ENCODE measurements around the gene MAD1L1.
"Not testable (repeated sequence)": the region's sequence is repeated elsewhere in the genome, so short reads cannot be mapped to it uniquely, and the experiment has no call there.

MAD1L1 gene

DNA sequence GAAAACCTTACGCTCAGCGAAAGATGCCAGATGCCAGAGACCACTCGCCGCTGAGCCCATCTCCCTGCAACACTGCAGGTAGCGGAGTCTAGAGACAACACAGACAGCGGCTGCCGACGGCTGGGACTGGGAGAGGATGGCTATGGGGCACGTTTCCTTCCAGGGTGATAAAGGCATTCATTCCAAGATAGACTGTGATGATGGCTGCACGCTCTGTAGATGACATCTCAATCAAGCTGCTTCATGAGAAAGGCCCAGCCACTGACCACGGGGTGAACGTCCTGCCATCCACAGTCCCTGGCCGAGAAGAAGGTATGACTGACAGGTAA, 394.2 kb downstream of the MAD1L1 start:
- not testable (repeated sequence) for H3K36me3 ChIP-seq (ENCODE audit: insufficient read depth, low read length); H3K9ac ChIP-seq (ENCODE audit: low read depth, low read length); H3K27ac ChIP-seq (ENCODE audit: low read depth, low read length); H3K9me3 ChIP-seq (ENCODE audit: insufficient read depth, low read depth, low read length); H3K4me1 ChIP-seq (ENCODE audit: insufficient read depth, low read length); H3K4me3 ChIP-seq (ENCODE audit: low read length); H3K27me3 ChIP-seq (ENCODE audit: insufficient read depth, low read length)
- 92% methylated on average over 13 of the region's 13 CpGs for WGBS

DNA sequence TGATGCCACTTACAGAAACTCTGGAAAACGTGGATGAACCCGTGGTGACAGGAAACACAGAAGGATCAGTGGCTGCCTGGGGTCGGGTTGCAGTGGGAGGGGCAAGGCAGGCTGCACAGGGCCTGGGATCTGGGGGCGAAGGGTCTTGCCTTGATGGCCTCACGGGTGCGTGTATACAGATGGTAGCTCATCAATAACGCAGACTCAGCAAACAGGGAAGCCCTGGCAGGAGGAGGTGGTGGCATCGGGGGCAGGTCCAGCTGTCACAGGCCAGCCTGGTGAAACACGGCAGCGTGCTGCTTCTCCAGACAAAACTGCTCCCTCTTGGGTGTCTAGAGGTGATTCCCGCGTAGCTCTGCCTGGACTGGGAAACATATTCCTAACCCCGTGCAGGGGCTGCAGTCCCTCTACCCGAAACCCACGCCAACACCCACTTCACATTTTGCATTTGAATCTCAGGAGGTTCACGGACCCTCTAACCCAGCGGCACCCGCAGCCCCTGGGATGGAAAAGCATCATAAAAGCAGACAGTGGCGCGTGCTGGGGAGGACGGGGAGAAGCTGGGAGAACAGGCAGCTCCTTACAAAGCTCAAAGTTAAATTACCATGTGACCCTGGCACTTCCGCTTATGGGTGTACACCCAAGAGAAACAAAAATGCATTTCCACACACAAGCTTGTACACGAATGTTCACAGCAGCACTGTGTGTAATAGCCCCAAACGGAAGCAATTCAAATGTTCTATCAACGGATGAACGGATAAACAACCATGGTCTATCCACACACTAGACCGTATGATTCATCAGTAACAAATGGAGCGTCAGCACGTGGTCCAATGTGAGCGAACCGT, 394.8 kb downstream of the MAD1L1 start:
- not testable (repeated sequence) for H3K36me3 ChIP-seq (ENCODE audit: insufficient read depth, low read length); H3K4me3 ChIP-seq (ENCODE audit: low read length)

DNA sequence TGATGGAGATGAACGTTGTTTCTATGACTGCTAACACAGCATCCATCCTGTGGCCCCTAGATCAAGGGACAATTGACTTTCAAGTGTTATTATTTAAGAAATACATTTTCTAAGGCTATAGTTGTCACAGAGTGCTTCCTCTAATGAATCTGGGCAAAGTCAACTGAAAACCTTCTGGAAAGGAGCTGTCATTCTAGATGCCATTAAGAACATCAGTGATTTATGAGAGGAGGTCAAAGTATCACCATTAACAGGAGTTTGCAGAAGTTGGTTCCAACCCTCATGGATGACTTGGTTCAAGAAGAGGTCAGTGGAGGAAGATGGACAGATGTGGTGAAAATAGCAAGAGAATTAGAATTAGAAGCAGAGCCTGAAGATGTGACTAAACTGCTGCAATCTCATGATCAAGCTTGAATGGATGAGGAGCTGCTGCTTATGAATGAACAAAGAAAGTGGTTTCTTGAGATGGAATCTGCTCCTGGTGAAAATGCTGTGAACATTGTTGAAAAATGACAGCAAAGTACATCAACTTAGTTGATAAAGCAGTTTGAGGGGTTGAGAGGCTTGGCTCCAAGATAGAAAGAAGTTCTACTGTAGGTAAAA, 400.7 kb downstream of the MAD1L1 start:
- H3K27me3 ChIP-seq (ENCODE audit: insufficient read depth, low read length); H3K4me3 ChIP-seq (ENCODE audit: low read length); H3K27ac ChIP-seq (ENCODE audit: low read depth, low read length); H3K36me3 ChIP-seq (ENCODE audit: insufficient read depth, low read length); H3K9me3 ChIP-seq (ENCODE audit: insufficient read depth, low read depth, low read length); H3K4me1 ChIP-seq (ENCODE audit: insufficient read depth, low read length); H3K9ac ChIP-seq (ENCODE audit: low read depth, low read length): not testable (repeated sequence)
- no CpG with 5 or more reads among the region's 1 CpG for WGBS

More for the DNA sequence above, 394.8 kb downstream of the MAD1L1 start:
- not testable (repeated sequence) for H3K9me3 ChIP-seq (ENCODE audit: insufficient read depth, low read depth, low read length); H3K27ac ChIP-seq (ENCODE audit: low read depth, low read length); H3K27me3 ChIP-seq (ENCODE audit: insufficient read depth, low read length); H3K9ac ChIP-seq (ENCODE audit: low read depth, low read length); H3K4me1 ChIP-seq (ENCODE audit: insufficient read depth, low read length)
- 91% methylated on average over 31 of the region's 31 CpGs for WGBS

- not testable (repeated sequence) for H3K27me3 ChIP-seq (ENCODE audit: insufficient read depth, low read length); H3K4me1 ChIP-seq (ENCODE audit: insufficient read depth, low read length); H3K9ac ChIP-seq (ENCODE audit: low read depth, low read length); H3K36me3 ChIP-seq (ENCODE audit: insufficient read depth, low read length); H3K4me3 ChIP-seq (ENCODE audit: low read length); H3K9me3 ChIP-seq (ENCODE audit: insufficient read depth, low read depth, low read length); H3K27ac ChIP-seq (ENCODE audit: low read depth, low read length)
- whole genome bisulfite sequencing, result 97% methylated on average over 3 of the region's 4 CpGs
These were observed 401.3 kb downstream of the MAD1L1 start for GRCh38 chr7:1831471-1831870.

DNA sequence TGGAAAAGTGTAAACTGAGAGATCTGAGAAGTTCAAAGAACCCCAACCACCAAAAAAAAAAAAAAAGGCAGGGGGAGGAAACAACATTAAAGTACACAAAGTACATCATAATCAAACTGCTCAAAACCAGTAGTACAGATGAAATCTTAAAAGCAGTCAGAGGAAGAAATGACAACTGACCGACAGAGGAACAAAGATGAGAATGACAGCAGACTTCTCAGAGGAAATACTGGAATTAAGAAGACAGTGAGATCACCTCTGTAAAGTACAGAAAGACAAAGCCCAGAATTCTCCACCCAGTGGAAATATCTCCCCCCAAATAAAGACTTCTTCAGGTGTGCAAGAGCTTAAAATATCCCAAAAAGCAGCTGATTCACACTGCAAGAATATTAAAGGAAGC, 403.1 kb downstream of the MAD1L1 start:
- not testable (repeated sequence) for H3K36me3 ChIP-seq (ENCODE audit: insufficient read depth, low read length); H3K4me1 ChIP-seq (ENCODE audit: insufficient read depth, low read length); H3K4me3 ChIP-seq (ENCODE audit: low read length); H3K27ac ChIP-seq (ENCODE audit: low read depth, low read length); H3K9me3 ChIP-seq (ENCODE audit: insufficient read depth, low read depth, low read length); H3K27me3 ChIP-seq (ENCODE audit: insufficient read depth, low read length); H3K9ac ChIP-seq (ENCODE audit: low read depth, low read length)
- 100% methylated on average over 1 of the region's 1 CpG for WGBS

- Histone ChIP-seq H3K9ac (ENCODE audit: low read depth, low read length) (no peak overlapping the region), H3K9me3 (ENCODE audit: insufficient read depth, low read depth, low read length) (no peaks in the 10 kb centered on the region), H3K4me1 (ENCODE audit: insufficient read depth, low read length) (no peaks in the 10 kb centered on the region), H3K36me3 (ENCODE audit: insufficient read depth, low read length) (no peaks in the 10 kb centered on the region), H3K27me3 (ENCODE audit: insufficient read depth, low read length) (no peaks in the 10 kb centered on the region), H3K4me3 (ENCODE audit: low read length) (no peak overlapping the region), H3K27ac (ENCODE audit: low read depth, low read length) (no peak overlapping the region)
- 97% methylated on average over 22 of the region's 22 CpGs for WGBS
These were observed 403.6 kb downstream of the MAD1L1 start for GRCh38 chr7:1829111-1829510.

DNA sequence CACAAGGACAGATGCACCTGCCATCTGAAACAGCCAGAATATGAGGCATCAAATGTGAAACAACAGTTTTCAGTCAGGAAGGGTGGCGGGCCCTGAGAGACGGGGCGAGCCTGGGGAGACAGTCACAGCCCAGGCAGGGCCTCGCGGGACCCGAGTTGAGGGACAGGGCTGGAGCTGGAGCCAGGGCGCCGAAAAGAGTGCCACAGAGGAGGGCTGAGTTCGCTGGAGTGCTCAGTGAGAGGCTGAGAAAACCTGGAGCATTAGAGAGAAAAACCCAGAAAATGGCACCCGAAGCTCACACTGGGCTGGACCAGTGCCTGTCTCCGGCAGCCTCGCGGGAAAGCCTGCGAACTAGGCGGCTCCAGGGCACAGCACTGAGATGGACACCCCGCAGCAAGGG, 404.6 kb downstream of the MAD1L1 start:
- not testable (repeated sequence) for H3K36me3 ChIP-seq (ENCODE audit: insufficient read depth, low read length); H3K27ac ChIP-seq (ENCODE audit: low read depth, low read length); H3K9me3 ChIP-seq (ENCODE audit: insufficient read depth, low read depth, low read length); H3K4me3 ChIP-seq (ENCODE audit: low read length); H3K9ac ChIP-seq (ENCODE audit: low read depth, low read length); H3K27me3 ChIP-seq (ENCODE audit: insufficient read depth, low read length); H3K4me1 ChIP-seq (ENCODE audit: insufficient read depth, low read length)
- WGBS, result 96% methylated on average over 16 of the region's 16 CpGs

DNA sequence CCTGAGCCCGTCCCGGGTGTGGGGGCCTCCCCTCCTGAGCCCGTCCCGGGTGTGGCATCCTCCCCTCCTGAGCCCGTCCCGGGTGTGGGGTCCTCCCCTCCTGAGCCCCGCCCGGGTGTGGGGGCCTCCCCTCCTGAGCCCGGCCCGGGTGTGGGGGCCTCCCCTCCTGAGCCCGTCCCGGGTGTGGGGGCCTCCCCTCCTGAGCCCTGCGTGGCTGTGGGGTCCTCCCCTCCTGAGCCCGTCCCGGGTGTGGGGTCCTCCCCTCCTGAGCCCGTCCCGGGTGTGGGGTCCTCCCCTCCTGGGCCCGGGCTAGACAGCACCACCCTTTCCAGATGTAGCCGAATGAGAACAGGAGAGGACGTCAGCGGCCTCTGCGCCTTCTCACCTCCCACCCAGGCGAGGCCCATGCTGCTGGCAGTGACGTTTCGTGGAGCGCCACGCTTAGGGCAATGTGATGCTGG, 405.2 kb downstream of the MAD1L1 start:
- not testable (repeated sequence) for H3K27me3 ChIP-seq (ENCODE audit: insufficient read depth, low read length); H3K9ac ChIP-seq (ENCODE audit: low read depth, low read length); H3K4me1 ChIP-seq (ENCODE audit: insufficient read depth, low read length); H3K27ac ChIP-seq (ENCODE audit: low read depth, low read length); H3K36me3 ChIP-seq (ENCODE audit: insufficient read depth, low read length); H3K9me3 ChIP-seq (ENCODE audit: insufficient read depth, low read depth, low read length); H3K4me3 ChIP-seq (ENCODE audit: low read length)
- WGBS, result 96% methylated on average over 26 of the region's 27 CpGs

GRCh38 chr7:1826931-1827330, 405.8 kb downstream of the MAD1L1 start:
- not testable (repeated sequence) for H3K9me3 ChIP-seq (ENCODE audit: insufficient read depth, low read depth, low read length); H3K9ac ChIP-seq (ENCODE audit: low read depth, low read length); H3K4me3 ChIP-seq (ENCODE audit: low read length); H3K36me3 ChIP-seq (ENCODE audit: insufficient read depth, low read length); H3K4me1 ChIP-seq (ENCODE audit: insufficient read depth, low read length); H3K27ac ChIP-seq (ENCODE audit: low read depth, low read length); H3K27me3 ChIP-seq (ENCODE audit: insufficient read depth, low read length)
- 88% methylated on average over 19 of the region's 21 CpGs for WGBS

GRCh38 chr7:1825897-1826741, 406.6 kb downstream of the MAD1L1 start:
- H3K4me1 ChIP-seq (ENCODE audit: insufficient read depth, low read length), result no peaks in the 10 kb centered on the region
- no peak overlapping the region for H3K27ac ChIP-seq (ENCODE audit: low read depth, low read length)
- H3K9ac ChIP-seq (ENCODE audit: low read depth, low read length), result no peak overlapping the region
- H3K27me3 ChIP-seq (ENCODE audit: insufficient read depth, low read length), result no peaks in the 10 kb centered on the region
- no peaks in the 10 kb centered on the region for H3K36me3 ChIP-seq (ENCODE audit: insufficient read depth, low read length)
- no peak overlapping the region for H3K4me3 ChIP-seq (ENCODE audit: low read length)
- no peaks in the 10 kb centered on the region for H3K9me3 ChIP-seq (ENCODE audit: insufficient read depth, low read depth, low read length)
- WGBS, result 93% methylated on average over 45 of the region's 45 CpGs

DNA sequence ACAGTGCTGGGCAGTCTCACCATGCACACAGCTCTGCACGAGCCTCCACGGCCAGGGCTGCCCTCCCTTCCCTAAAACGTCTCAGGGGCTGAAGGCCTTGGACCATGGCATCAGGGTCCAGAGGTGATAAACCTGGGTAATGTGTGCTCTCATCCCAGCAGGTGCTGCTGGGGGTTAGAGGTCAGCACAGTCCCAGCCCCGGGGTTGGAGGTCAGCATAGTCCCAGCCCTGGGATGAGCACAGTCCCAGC, 407.2 kb downstream of the MAD1L1 start:
- not testable (repeated sequence) for H3K9me3 ChIP-seq (ENCODE audit: insufficient read depth, low read depth, low read length); H3K4me3 ChIP-seq (ENCODE audit: low read length); H3K4me1 ChIP-seq (ENCODE audit: insufficient read depth, low read length); H3K9ac ChIP-seq (ENCODE audit: low read depth, low read length); H3K27me3 ChIP-seq (ENCODE audit: insufficient read depth, low read length); H3K27ac ChIP-seq (ENCODE audit: low read depth, low read length); H3K36me3 ChIP-seq (ENCODE audit: insufficient read depth, low read length)
- 93% methylated on average over 4 of the region's 4 CpGs for WGBS

Data from HUES64 (cell line).